AG04450 (cell line): ENCODE data around the gene KCND2. TPM values are rescaled to one million over a fixed set of nuclear protein-coding genes. Genes with fewer than 3 reads are reported as not detected.
"Not testable (repeated sequence)": the region's sequence is repeated elsewhere in the genome, so short reads cannot be mapped to it uniquely, and the experiment has no call there.

ENCODE experiments used
- CTCF ChIA-PET: fragments of 300-600, 350-600 bp; formaldehyde crosslinking; extraction: SDS; loops from one replicate; lab custom pipeline; 2022; ENCODE audit warnings: antibody characterized with exemption, inconsistent platforms; lab: Charles Lee
- POLR2A ChIA-PET: fragments of 350-600 bp; formaldehyde crosslinking; extraction: SDS; loops from one replicate; lab custom pipeline; 2021; ENCODE audit warnings: antibody characterized with exemption, inconsistent platforms; lab: Yijun Ruan, JAX
- DNase-seq: peaks from one replicate; pipeline ENCODE4 v3.0.0-alpha.2; 2011; ENCODE audit warnings: low read depth, low spot score
- H3K27ac ChIP-seq: one replicate; pipeline ENCODE4 v1.5.1; 2012; ENCODE audit warnings: low read depth, low read length, control low read depth
- H3K27me3 ChIP-seq: one replicate; pipeline ENCODE4 v1.6.0; 2012; ENCODE audit warnings: low read length; ENCODE audit not compliant: control insufficient read depth, insufficient read depth
- H3K4me3 ChIP-seq: 2 replicates; pipeline ENCODE4 v1.5.1; 2011; ENCODE audit warnings: mild to moderate bottlenecking, low read depth, low read length, control low read depth
- H3K9me3 ChIP-seq: 2 replicates; pipeline ENCODE4 v1.5.1; 2012; ENCODE audit warnings: low read length; ENCODE audit not compliant: control insufficient read depth, insufficient read depth
- CTCF ChIP-seq: IDR thresholded peaks from 2 replicates; pipeline ENCODE4 v1.5.1; 2011; ENCODE audit warnings: low read depth, low read length, control low read depth, inconsistent platforms
- polyA plus RNA-seq: library from polyadenylated mRNA; depleted of rRNA; stranded (reverse); fragments of >200 nt; gene quantifications from 2 replicates; pipeline ENCODE4 v1.2.3, GENCODE V29; 2011

KCND2 gene
- polyA plus RNA-seq, 1 experiment, result 0.12 TPM

- DNase-seq, result no peak
- no peak overlapping the region for H3K4me3 ChIP-seq
- ChIA-PET POLR2A (no interaction called here), CTCF (no interaction called here)
- H3K9me3 ChIP-seq, result no peaks in the 10 kb centered on the region
- no peak for TF ChIP-seq CTCF
- H3K27me3 ChIP-seq, result no peaks in the 10 kb centered on the region
- no peak overlapping the region for H3K27ac ChIP-seq
These were observed 422.9 kb downstream of the KCND2 start for GRCh38 chr7:120695848-120696247.

GRCh38 chr7:120700796-120701195, 427.8 kb downstream of the KCND2 start:
- Histone ChIP-seq H3K9me3 (no peaks in the 10 kb centered on the region), H3K27ac (no peak overlapping the region), H3K4me3 (no peak overlapping the region), H3K27me3 (no peaks in the 10 kb centered on the region)
- ChIA-PET POLR2A (interaction anchor here (0.6 kb wide), 1 partner anchor 27 kb away, joined by 3 read pairs; no protein-coding TSS in a partner anchor), CTCF (no interaction called here)
- no peak for TF ChIP-seq CTCF
- no peak for DNase-seq

- DNase-seq, H3K27me3 ChIP-seq, POLR2A ChIA-PET, H3K4me3 ChIP-seq, H3K9me3 ChIP-seq, H3K27ac ChIP-seq: not testable (repeated sequence)
- CTCF ChIA-PET, result interaction anchor here (0.7 to 1.4 kb wide), 2 partner anchors 30 to 90 kb away, joined by 3 to 4 read pairs; no protein-coding TSS in a partner anchor
These were observed 429.4 kb downstream of the KCND2 start for GRCh38 chr7:120702408-120702807.

- Histone ChIP-seq H3K4me3 (no peak overlapping the region), H3K27ac (no peak overlapping the region), H3K27me3 (no peaks in the 10 kb centered on the region), H3K9me3 (no peaks in the 10 kb centered on the region)
- TF ChIP-seq CTCF, result no peak
- DNase-seq, result no peak
- CTCF ChIA-PET, result interaction anchor here (1.4 kb wide), 1 partner anchor 29 kb away, joined by 4 read pairs; no protein-coding TSS in a partner anchor
- POLR2A ChIA-PET, result no interaction called here
These were observed 430.7 kb downstream of the KCND2 start for GRCh38 chr7:120703585-120704240.

- ChIA-PET CTCF (interaction anchor here (4.1 kb wide), 1 partner anchor 16 kb away, joined by 21 read pairs; no protein-coding TSS in a partner anchor), POLR2A (no interaction called here)
- TF ChIP-seq CTCF, result no peak
- H3K4me3 ChIP-seq, result no peak overlapping the region
- no peaks in the 10 kb centered on the region for H3K27me3 ChIP-seq
- no peak overlapping the region for H3K27ac ChIP-seq
- H3K9me3 ChIP-seq, result no peaks in the 10 kb centered on the region
- no peak for DNase-seq
These were observed 436.4 kb downstream of the KCND2 start for GRCh38 chr7:120709252-120709971.
